Activated naive CD4-positive, alpha-beta T cell treated with anti-CD3 and anti-CD28 coated beads, Interleukin-2, amount 10 ng/mL, durations not matched to agents 5 hours and 36 hours (primary cell): ENCODE measurements around the gene GOLGA8G. TPM values are rescaled to one million over a fixed set of nuclear protein-coding genes. Genes with fewer than 3 reads are reported as not detected.

Experiments used
- microRNA-seq: library from miRNA; unstranded; fragments of <30 nt; microRNA quantifications from one replicate; pipeline ENCODE4 v1.2.0, GENCODE V29; 2022; ENCODE audit warnings: borderline microRNAs expressed, borderline replicate concordance
- total RNA-seq, 2 experiments: library from RNA; stranded (reverse); gene quantifications; one replicate each; pipeline ENCODE4 v1.2.3, GENCODE V29; 2021

The GOLGA8G gene, protein sequence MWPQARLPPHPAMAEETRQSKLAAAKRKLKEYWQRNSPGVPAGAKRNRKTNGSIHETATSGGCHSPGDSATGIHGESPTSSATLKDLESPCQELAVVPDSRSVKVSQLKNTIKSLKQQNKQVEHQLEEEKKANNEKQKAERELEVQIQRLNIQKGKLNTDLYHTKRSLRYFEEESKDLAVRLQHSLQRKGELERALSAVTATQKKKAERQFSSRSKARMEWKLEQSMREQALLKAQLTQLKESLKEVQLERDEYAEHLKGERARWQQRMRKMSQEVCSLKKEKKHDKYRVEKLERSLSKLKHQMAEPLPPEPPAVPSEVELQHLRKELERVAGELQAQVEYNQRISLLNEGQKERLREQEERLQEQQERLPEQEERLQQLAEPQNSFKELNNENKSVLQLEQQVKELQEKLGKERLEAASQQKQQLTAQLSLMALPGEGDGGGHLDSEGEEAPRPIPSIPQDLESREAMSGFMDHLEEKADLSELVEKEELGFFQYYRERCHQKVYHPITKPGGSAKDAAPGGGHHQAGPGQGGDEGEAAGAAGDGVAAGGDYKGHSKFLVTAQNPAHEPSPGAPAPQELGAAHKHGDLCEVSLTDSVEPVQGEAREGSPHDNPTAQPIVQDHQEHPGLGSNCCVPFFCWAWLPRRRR
- not detected for total RNA-seq

GRCh38 chr15:28532954-28533353 is at the start of gene GOLGA8G:
TSS of gene GOLGA8G (minus strand) at chr15:28532971. CDS start at chr15:28532909, 62 bp downstream.

DNA sequence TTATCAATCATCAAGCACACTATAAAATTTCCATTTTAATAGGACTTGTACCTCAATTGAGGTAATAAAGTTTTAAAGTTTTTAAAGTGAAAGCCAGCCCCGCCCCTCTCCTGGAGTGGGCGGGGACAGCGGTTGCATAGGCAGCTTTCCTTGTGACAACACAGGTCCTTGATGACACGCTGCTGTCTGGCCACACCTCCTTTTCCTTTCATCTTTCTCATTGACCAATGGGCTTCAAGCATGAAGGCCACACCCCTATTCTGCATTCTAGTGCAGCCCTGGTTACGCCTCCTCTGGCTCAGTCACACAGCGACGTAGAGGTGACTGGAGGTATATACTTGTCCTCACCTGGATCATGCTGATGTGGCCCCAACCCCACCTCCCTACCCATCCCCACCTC is 20.5 kb upstream of the GOLGA8G start, which contains the start of gene GOLGA6L25:
TSS of gene GOLGA6L25 (plus strand) at position 301 of the 400 bp plus-strand sequence. CDS start at position 362, 61 bp downstream.

Small RNA genes lying within 50 kb of the gene (microRNA-seq; reads per million reads assigned to microRNA genes)
- not detected for gene MIR4509-3

Other genes with a start within 250 kb of the GOLGA8G start
- 10 to 100 TPM; 46.3 to 50.7 TPM for gene HERC2, start 210.8 kb downstream of the GOLGA8G start, total RNA-seq
- gene GOLGA6L24, start 174.9 kb downstream of the GOLGA8G start, total RNA-seq, result not detected
- gene GOLGA8F, start 154.3 kb downstream of the GOLGA8G start, total RNA-seq, result not detected
- not detected for gene GOLGA6L25, start 20.6 kb upstream of the GOLGA8G start, total RNA-seq
- gene GOLGA8M, start 179.4 kb upstream of the GOLGA8G start, total RNA-seq, result 1 to 10 TPM; 1.0 to 1.1 TPM